Mucosa of stomach (tissue), 1 donor: ENCODE data around the gene MS4A4A.

Experiments used
- H3K27me3 ChIP-seq: one replicate; pipeline ENCODE4 v1.7.0; 2013; ENCODE audit warnings: mild to moderate bottlenecking, low read length; ENCODE audit not compliant: control insufficient read depth, insufficient read depth
- H3K36me3 ChIP-seq: one replicate; pipeline ENCODE4 v1.7.0; 2013; ENCODE audit warnings: low read length; ENCODE audit not compliant: control insufficient read depth, insufficient read depth
- H3K4me1 ChIP-seq: one replicate; pipeline ENCODE4 v1.7.0; 2013; ENCODE audit warnings: mild to moderate bottlenecking, low read length; ENCODE audit not compliant: control insufficient read depth, insufficient read depth
- H3K4me3 ChIP-seq: one replicate; pipeline ENCODE4 v1.7.0; 2013; ENCODE audit warnings: low read length
- H3K9ac ChIP-seq: one replicate; pipeline ENCODE4 v1.7.0; 2013; ENCODE audit warnings: mild to moderate bottlenecking, low read length, moderate library complexity
- H3K9me3 ChIP-seq: one replicate; pipeline ENCODE4 v1.7.0; 2013; ENCODE audit warnings: mild to moderate bottlenecking, low read length, moderate library complexity; ENCODE audit not compliant: control insufficient read depth
- donor health status: Pancreatic carcinoma.

Gene MS4A4A

GRCh38 chr11:60338053-60338452, 57.6 kb downstream of the MS4A4A start:
- no peaks in the 10 kb centered on the region for H3K9me3 ChIP-seq
- H3K9ac ChIP-seq = no peak overlapping the region
- no peak overlapping the region for H3K4me3 ChIP-seq
- H3K27me3 ChIP-seq = no peaks in the 10 kb centered on the region
- H3K36me3 ChIP-seq = no peaks in the 10 kb centered on the region
- no peaks in the 10 kb centered on the region for H3K4me1 ChIP-seq

- Histone ChIP-seq H3K27me3 (no peaks in the 10 kb centered on the region), H3K9ac (no peak overlapping the region), H3K4me1 (no peaks in the 10 kb centered on the region), H3K9me3 (no peaks in the 10 kb centered on the region), H3K4me3 (no peak overlapping the region), H3K36me3 (no peaks in the 10 kb centered on the region)
Observed at GRCh38 chr11:60339356-60339755, 58.9 kb downstream of the MS4A4A start.

DNA sequence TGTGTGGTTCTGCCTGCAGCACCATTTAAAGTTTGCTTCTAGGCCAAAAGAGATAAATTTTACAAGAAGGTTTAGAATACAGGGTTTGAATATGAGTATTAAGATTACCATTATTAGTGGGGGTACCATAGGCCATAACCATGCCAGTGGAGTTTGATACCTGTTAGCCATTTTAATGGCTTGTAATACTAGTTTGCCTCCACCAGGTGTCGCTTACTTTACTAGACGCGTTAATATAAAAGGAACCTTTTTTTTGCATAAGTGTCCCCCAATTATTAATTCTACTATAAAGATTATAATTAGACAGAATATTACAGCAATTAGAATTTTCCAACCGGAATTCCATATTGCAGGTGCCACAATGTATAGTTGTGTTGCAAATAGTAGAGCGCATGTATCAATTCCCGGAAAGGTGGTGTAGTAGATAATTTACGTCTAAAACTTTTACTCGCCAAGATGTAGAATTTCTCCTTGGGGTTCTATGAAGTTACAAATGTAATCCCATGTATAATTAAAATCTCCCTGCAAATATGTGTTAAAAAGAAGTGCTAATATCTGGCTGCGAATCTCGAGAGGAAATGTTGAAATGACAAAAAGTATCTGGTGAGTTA, 62.7 kb downstream of the MS4A4A start:
- Histone ChIP-seq H3K9me3 (no peaks in the 10 kb centered on the region), H3K9ac (no peak overlapping the region), H3K4me1 (no peaks in the 10 kb centered on the region), H3K27me3 (no peaks in the 10 kb centered on the region), H3K36me3 (no peaks in the 10 kb centered on the region), H3K4me3 (no peak overlapping the region)

DNA sequence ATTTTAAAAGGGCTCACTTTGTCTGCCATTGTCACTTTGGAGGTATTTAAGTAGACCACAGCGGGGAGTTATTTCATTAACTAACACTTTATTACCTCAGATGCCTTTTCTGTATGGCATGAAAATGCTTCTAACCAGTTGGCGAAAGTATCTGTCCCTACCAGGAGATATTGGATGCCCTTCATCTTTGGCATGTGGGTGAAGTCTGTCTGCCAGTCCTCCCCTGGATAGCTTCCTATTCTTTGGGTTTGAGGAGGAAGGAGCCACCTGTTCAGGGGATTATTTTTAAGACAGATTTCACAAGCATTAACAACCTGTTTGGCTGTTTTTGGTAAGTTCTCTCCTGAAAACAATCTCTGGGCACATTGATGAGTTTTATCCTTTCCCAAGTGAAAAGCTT, 63.7 kb downstream of the MS4A4A start:
- H3K9me3 ChIP-seq = no peaks in the 10 kb centered on the region
- H3K4me1 ChIP-seq = no peaks in the 10 kb centered on the region
- no peak overlapping the region for H3K9ac ChIP-seq
- H3K27me3 ChIP-seq = no peaks in the 10 kb centered on the region
- H3K4me3 ChIP-seq = no peak overlapping the region
- H3K36me3 ChIP-seq = no peaks in the 10 kb centered on the region

DNA sequence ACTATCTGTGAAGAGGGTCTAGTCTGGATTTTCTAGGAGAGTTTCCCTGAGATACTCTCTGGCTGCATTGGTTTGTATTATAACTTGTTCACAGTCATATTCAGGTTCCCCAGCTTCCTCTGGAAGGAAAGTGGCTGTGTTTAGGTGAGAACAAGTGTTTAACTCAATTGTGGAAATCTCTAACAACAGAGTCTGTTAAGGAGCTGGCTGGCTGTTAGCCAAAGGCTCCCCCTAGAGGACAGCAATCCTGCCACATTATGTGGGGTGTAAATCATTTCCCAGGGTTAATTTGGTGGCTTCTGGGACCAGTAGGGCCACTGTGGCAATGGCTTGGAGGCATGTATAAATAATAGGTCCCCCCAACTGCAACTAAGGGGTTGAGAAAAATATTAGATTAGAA, 65.0 kb downstream of the MS4A4A start:
- Histone ChIP-seq H3K4me1 (no peaks in the 10 kb centered on the region), H3K4me3 (no peak overlapping the region), H3K36me3 (no peaks in the 10 kb centered on the region), H3K9ac (no peak overlapping the region), H3K9me3 (no peaks in the 10 kb centered on the region), H3K27me3 (no peaks in the 10 kb centered on the region)

GRCh38 chr11:60347084-60347797, 66.8 kb downstream of the MS4A4A start:
- Histone ChIP-seq H3K27me3 (no peaks in the 10 kb centered on the region), H3K9me3 (no peaks in the 10 kb centered on the region), H3K9ac (no peak overlapping the region), H3K4me3 (no peak overlapping the region), H3K4me1 (peaks cover 7% of the 10 kb centered on the region), H3K36me3 (no peaks in the 10 kb centered on the region)

- H3K9me3 ChIP-seq = no peaks in the 10 kb centered on the region
Observed at GRCh38 chr11:60348116-60348515, 67.7 kb downstream of the MS4A4A start.

GRCh38 chr11:60349990-60350389, 69.5 kb downstream of the MS4A4A start:
- no peak overlapping the region for H3K4me3 ChIP-seq
- peaks cover 7% of the 10 kb centered on the region for H3K4me1 ChIP-seq
- no peaks in the 10 kb centered on the region for H3K27me3 ChIP-seq
- H3K9me3 ChIP-seq = no peaks in the 10 kb centered on the region
- H3K36me3 ChIP-seq = no peaks in the 10 kb centered on the region
- H3K9ac ChIP-seq = no peak overlapping the region

More at GRCh38 chr11:60348116-60348515, 67.7 kb downstream of the MS4A4A start:
- Histone ChIP-seq H3K9ac (no peak overlapping the region), H3K4me3 (no peak overlapping the region), H3K4me1 (peaks cover 7% of the 10 kb centered on the region), H3K27me3 (no peaks in the 10 kb centered on the region), H3K36me3 (no peaks in the 10 kb centered on the region)

DNA sequence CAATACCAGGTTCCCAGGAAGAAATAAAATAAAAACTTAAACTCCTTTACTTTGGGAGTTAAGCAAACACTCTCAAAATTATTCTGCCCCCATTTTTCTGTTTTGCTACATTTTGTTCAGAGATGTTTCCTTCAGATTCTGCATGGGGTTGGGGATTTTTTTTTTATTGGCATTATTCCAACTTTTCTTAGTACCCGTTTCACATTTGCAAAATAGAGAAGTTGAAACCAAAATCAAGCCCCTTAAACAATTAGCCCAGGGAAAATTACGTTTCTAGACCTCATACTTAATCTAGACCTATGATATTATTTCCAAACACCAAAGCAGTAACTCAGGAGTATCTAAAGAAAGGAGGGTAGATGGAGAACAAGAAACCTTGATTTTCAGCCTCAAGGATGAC, 77.3 kb downstream of the MS4A4A start:
- no peaks in the 10 kb centered on the region for H3K4me1 ChIP-seq
- H3K9me3 ChIP-seq = peaks cover 10% of the 10 kb centered on the region
- no peak overlapping the region for H3K4me3 ChIP-seq
- no peak overlapping the region for H3K9ac ChIP-seq
- no peaks in the 10 kb centered on the region for H3K27me3 ChIP-seq
- no peaks in the 10 kb centered on the region for H3K36me3 ChIP-seq
